Glutamatergic neuron (in vitro differentiated cells): ENCODE measurements around the gene ELP4. TPM values are rescaled to one million over a fixed set of nuclear protein-coding genes. Genes with fewer than 3 reads are reported as not detected.
"Not testable (repeated sequence)": the region's sequence is repeated elsewhere in the genome, so short reads cannot be mapped to it uniquely, and the experiment has no call there.

Experiments
- DNase-seq: peaks from one replicate; pipeline ENCODE4 v3.0.0; 2022
- H3K27ac Mint-ChIP-seq: one replicate; pipeline ENCODE4 v1.8.0; 2020; ENCODE audit warnings: mild to moderate bottlenecking, mixed read lengths, inconsistent platforms; ENCODE audit not compliant: unreplicated experiment
- H3K27me3 Mint-ChIP-seq: one replicate; pipeline ENCODE4 v1.8.0; 2020; ENCODE audit warnings: mild to moderate bottlenecking, moderate library complexity, mixed read lengths, inconsistent platforms; ENCODE audit not compliant: unreplicated experiment
- H3K36me3 Mint-ChIP-seq: one replicate; pipeline ENCODE4 v1.8.0; 2020; ENCODE audit warnings: mild to moderate bottlenecking, mixed read lengths, inconsistent platforms; ENCODE audit not compliant: unreplicated experiment
- H3K4me1 Mint-ChIP-seq: one replicate; pipeline ENCODE4 v1.8.0; 2020; ENCODE audit warnings: mild to moderate bottlenecking, low read depth, mixed read lengths, inconsistent platforms; ENCODE audit not compliant: unreplicated experiment
- H3K4me3 Mint-ChIP-seq: one replicate; pipeline ENCODE4 v1.8.0; 2020; ENCODE audit warnings: mild to moderate bottlenecking, mixed read lengths, inconsistent platforms; ENCODE audit not compliant: unreplicated experiment
- H3K9me3 Mint-ChIP-seq: one replicate; pipeline ENCODE4 v1.8.0; 2020; ENCODE audit warnings: mild to moderate bottlenecking, moderate library complexity, mixed read lengths, inconsistent platforms; ENCODE audit not compliant: unreplicated experiment
- total RNA-seq: library from RNA; stranded (reverse); fragmentation: NEBNext Ultra II Directional; extraction: Animal tissue kit (Norgen Biotek cat#: 25700); gene quantifications from one replicate; pipeline ENCODE4 v1.2.1, GENCODE V29; 2021; ENCODE audit not compliant: unreplicated experiment
- TF ChIP-seq, protein P1 (sequence below): fragments of 200-600 bp; sonication (generic); IDR thresholded peaks from one replicate; pipeline ENCODE4 v1.5.0; 2021; ENCODE audit not compliant: partially characterized antibody, unreplicated experiment

Gene ELP4
- total RNA-seq, 1 donor from 2014 or later = 9.9 TPM

DNA sequence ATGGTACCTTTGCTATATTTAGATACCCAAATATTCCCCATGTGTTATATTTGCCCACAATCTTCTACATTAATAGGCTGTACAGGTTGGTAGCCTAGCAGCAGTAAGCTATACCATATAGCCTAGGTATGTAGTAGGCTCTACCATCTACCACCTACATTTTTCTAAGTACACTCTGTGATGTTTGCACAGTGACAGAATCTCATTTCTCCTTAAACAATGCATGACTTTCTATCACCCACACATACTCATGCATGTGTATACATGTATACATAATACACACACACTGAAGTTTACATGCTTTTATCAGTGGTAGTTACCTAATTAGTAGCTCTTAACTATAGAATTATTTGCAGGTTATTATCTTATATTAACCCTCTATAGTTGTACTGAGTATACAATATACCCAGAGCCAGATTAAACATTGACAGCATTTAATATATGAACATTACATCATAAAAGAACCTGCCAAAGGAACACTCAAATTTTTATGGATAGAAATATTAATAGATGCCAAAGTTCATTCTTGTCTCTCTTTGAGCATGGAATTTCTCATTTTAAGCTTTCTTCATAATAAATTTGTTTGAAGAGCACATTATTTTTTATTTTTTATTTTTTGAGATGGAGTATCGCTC, 51.4 kb downstream of the ELP4 start:
- H3K4me3 Mint-ChIP-seq = no peak overlapping the region
- H3K9me3 Mint-ChIP-seq = peaks cover 2% of the 10 kb centered on the region
- no peak for DNase-seq
- H3K36me3 Mint-ChIP-seq = no peaks in the 10 kb centered on the region
- peaks cover 3% of the 10 kb centered on the region for H3K4me1 Mint-ChIP-seq
- TF ChIP-seq, protein P1, sequence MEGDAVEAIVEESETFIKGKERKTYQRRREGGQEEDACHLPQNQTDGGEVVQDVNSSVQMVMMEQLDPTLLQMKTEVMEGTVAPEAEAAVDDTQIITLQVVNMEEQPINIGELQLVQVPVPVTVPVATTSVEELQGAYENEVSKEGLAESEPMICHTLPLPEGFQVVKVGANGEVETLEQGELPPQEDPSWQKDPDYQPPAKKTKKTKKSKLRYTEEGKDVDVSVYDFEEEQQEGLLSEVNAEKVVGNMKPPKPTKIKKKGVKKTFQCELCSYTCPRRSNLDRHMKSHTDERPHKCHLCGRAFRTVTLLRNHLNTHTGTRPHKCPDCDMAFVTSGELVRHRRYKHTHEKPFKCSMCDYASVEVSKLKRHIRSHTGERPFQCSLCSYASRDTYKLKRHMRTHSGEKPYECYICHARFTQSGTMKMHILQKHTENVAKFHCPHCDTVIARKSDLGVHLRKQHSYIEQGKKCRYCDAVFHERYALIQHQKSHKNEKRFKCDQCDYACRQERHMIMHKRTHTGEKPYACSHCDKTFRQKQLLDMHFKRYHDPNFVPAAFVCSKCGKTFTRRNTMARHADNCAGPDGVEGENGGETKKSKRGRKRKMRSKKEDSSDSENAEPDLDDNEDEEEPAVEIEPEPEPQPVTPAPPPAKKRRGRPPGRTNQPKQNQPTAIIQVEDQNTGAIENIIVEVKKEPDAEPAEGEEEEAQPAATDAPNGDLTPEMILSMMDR = no peak
- H3K27me3 Mint-ChIP-seq = no peaks in the 10 kb centered on the region
- H3K27ac Mint-ChIP-seq = no peak overlapping the region

DNA sequence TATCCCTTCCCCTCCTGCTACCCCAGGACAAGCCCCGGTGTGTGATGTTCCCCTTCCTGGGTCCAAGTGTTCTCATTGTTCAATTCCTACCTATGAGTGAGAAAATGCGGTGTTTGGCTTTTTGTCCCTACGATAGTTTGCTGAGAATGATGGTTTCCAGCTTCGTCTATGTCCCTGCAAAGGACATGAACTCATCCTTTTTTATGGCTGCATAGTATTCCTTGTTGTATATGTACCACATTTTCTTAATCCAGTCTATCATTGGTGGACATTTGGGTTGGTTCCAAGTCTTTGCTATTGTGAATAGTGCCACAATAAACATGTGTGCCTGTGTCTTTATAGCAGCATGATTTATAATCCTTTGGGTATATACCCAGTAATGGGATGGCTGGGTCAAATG, 55.0 kb downstream of the ELP4 start:
- H3K27ac Mint-ChIP-seq, H3K4me3 Mint-ChIP-seq, H3K36me3 Mint-ChIP-seq, H3K27me3 Mint-ChIP-seq, DNase-seq, H3K4me1 Mint-ChIP-seq, H3K9me3 Mint-ChIP-seq: not testable (repeated sequence)

DNA sequence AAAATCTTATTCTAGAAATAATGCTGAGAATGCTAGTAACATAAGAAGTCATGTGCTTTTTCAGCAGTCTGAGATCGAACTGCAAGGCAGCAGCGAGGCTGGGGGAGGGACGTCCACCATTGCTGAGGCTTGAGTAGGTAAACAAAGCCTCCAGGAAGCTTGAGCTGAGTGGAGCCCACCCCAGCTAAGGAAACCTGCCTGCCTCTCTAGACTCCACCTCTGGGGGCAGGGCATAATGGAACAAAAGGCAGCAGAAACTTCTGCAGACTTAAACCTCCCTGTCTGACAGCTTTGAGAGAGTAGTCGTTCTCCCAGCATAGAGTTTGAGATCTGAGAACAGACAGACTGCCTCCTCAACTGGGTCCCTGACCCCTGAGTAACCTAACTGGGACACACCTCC, 64.6 kb downstream of the ELP4 start:
- H3K27me3 Mint-ChIP-seq, H3K9me3 Mint-ChIP-seq, H3K4me1 Mint-ChIP-seq, H3K27ac Mint-ChIP-seq, DNase-seq, H3K4me3 Mint-ChIP-seq: not testable (repeated sequence)
- H3K36me3 Mint-ChIP-seq = peaks cover 17% of the 10 kb centered on the region

DNA sequence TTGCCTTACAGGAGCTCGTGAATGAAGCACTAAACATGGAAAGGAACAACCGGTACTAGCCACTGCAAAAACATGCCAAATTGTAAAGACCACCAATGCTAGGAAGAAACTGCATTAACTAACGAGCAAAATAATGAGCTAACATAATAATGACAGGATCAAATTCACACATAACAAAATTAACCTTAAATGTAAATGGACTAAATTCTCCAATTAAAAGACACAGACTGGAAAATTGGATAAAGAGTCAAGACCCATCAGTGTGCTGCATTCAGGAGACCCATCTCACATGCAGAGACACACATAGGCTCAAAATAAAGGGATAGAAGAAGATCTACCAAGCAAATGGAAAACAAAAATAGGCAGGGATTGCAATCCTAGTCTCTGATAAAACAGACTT, 66.2 kb downstream of the ELP4 start:
- DNase-seq, H3K4me1 Mint-ChIP-seq, H3K4me3 Mint-ChIP-seq, H3K27ac Mint-ChIP-seq, H3K27me3 Mint-ChIP-seq, H3K9me3 Mint-ChIP-seq: not testable (repeated sequence)
- H3K36me3 Mint-ChIP-seq = peaks cover 17% of the 10 kb centered on the region

DNA sequence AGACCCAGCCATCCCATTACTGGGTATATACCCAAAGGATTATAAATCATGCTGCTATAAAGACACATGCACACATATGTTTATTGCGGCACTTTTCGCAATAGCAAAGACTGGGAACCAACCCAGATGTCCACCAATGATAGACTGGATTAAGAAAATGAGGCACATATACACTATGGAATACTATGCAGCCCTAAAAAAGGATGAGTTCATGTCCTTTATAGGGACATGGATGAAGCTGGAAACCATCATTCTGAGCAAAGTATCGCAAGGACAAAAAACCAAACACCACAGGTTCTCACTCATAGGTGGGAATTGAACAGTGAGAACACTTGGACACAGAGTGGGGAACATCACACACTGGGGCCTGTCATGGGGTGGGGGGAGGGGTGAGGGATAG, 69.8 kb downstream of the ELP4 start:
- H3K4me3 Mint-ChIP-seq, H3K9me3 Mint-ChIP-seq, H3K27me3 Mint-ChIP-seq, H3K4me1 Mint-ChIP-seq, DNase-seq, H3K27ac Mint-ChIP-seq: not testable (repeated sequence)
- peaks cover 13% of the 10 kb centered on the region for H3K36me3 Mint-ChIP-seq

DNA sequence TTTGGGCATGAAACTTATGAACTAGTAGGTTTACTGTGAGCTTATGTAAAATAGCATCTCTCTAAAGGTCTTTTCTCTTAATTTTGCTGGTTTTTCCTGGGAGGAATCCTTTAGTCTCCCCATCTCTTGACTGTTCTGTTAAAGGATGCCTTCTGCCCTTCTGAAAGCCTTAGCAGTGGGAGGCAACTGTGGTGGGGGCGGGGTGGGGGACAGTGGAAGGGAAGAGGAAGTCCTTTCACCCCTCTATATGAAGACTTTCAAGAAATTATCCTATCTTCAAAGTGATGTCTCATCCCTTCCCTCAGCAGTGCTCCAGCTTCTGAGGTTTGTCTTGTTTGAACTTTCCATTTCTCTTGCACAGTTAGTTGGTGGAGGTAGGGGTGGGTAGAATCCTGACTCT, 73.1 kb downstream of the ELP4 start:
- no peak for DNase-seq
- no peaks in the 10 kb centered on the region for H3K4me1 Mint-ChIP-seq
- H3K27me3 Mint-ChIP-seq = no peaks in the 10 kb centered on the region
- H3K9me3 Mint-ChIP-seq = no peaks in the 10 kb centered on the region
- no peak overlapping the region for H3K4me3 Mint-ChIP-seq
- TF ChIP-seq, protein P1 = no peak
- no peaks in the 10 kb centered on the region for H3K36me3 Mint-ChIP-seq
- H3K27ac Mint-ChIP-seq = no peak overlapping the region

DNA sequence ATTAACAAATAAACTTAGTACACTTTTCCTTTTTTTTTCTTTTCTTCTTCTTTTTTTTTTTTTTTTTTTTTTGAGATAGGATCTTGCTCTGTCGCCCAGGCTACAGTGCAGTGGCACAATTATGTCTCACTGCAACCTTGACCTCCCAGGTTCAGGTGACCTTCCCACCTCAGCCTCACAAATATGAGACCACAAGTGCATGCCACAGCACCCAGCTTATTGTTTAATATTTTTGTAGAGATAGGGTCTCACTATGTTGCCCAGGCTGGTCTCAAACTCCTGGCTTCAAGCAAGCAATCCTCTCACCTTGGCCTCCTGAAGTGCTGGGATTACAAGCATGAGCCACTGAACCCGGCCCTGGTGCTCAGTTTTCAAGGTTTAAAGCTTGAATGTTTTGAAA, 88.9 kb downstream of the ELP4 start:
- no peak overlapping the region for H3K27ac Mint-ChIP-seq
- TF ChIP-seq, protein P1 = no peak
- peaks cover 7% of the 10 kb centered on the region for H3K36me3 Mint-ChIP-seq
- no peak overlapping the region for H3K4me3 Mint-ChIP-seq
- H3K4me1 Mint-ChIP-seq = no peaks in the 10 kb centered on the region
- H3K27me3 Mint-ChIP-seq = peaks cover 2% of the 10 kb centered on the region
- DNase-seq = no peak
- no peaks in the 10 kb centered on the region for H3K9me3 Mint-ChIP-seq
